Uterus (tissue), 2 donors: Measurements from ENCODE around the gene ISCU.

Source experiments
- POLR2A ChIP-seq, 2 donors: fragments of 450-650 bp; IDR thresholded peaks; one replicate each; pipeline ENCODE4 v1.6.1; 2016; ENCODE audit warnings: antibody characterized with exemption in 2 of 2, mild to moderate bottlenecking in 1 of 2, moderate library complexity in 1 of 2
- TF ChIP-seq, protein P1 (sequence below), 4 experiments: fragments of 200-600 bp in 2 of 4; fragments of 450-650 bp in 2 of 4; sonication (generic) in 2 of 4; IDR thresholded peaks; one replicate each; pipeline ENCODE4 v1.5.1; 2016 to 2019; ENCODE audit warnings: antibody characterized with exemption in 4 of 4, mild to moderate bottlenecking in 2 of 4, moderate library complexity in 1 of 4

DNA sequence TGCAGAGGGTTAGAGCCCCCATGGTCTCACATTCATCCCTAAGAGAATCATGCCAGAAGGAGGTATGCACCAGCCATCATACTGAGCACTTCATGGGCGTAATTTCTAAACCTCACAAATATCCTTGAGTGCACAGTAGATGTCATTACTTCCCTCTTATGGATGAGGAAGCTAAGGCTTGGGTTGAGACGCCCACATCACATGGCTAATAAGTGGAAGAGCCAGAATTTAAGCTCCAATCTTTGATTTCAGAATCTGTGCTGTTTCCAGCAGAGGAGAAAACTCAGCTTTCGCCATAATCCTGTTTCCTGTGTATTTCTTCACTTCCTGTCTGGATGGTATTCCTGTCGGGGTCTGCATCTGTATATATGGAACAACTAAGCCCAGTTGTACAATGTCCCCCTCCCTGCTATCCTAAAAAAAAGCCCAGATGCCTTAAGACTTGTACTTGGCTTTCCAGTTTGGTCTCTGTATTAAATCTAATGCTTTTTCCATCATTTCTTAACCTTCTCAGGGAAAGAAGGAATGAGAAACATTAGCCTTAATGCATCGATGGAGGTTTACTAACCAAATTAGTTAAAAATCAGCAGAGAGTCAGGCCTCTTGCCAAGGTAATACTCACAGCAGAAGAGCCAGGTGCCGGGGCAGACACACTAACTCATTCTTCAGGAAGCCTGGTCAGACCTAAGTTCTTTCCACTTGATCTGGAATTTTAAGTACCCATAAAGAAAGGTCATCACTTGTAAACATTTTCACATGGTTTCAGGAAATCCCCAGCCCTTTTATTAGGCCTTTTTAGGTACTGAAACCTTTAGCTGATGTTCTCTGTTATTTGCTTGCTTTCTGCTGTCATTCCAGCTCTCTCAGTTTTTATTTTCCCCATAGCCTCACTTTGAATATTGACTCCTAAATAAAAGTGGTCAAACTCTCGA, 5.3 kb downstream of the ISCU start:
- TF ChIP-seq, protein P1, sequence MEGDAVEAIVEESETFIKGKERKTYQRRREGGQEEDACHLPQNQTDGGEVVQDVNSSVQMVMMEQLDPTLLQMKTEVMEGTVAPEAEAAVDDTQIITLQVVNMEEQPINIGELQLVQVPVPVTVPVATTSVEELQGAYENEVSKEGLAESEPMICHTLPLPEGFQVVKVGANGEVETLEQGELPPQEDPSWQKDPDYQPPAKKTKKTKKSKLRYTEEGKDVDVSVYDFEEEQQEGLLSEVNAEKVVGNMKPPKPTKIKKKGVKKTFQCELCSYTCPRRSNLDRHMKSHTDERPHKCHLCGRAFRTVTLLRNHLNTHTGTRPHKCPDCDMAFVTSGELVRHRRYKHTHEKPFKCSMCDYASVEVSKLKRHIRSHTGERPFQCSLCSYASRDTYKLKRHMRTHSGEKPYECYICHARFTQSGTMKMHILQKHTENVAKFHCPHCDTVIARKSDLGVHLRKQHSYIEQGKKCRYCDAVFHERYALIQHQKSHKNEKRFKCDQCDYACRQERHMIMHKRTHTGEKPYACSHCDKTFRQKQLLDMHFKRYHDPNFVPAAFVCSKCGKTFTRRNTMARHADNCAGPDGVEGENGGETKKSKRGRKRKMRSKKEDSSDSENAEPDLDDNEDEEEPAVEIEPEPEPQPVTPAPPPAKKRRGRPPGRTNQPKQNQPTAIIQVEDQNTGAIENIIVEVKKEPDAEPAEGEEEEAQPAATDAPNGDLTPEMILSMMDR (IDR thresholded peaks at IDR 0.05): no peak
- TF ChIP-seq POLR2A (IDR thresholded peaks at IDR 0.05): no peak
